ENCODE data around the gene SRSF1.

The SRSF1 gene

DNA sequence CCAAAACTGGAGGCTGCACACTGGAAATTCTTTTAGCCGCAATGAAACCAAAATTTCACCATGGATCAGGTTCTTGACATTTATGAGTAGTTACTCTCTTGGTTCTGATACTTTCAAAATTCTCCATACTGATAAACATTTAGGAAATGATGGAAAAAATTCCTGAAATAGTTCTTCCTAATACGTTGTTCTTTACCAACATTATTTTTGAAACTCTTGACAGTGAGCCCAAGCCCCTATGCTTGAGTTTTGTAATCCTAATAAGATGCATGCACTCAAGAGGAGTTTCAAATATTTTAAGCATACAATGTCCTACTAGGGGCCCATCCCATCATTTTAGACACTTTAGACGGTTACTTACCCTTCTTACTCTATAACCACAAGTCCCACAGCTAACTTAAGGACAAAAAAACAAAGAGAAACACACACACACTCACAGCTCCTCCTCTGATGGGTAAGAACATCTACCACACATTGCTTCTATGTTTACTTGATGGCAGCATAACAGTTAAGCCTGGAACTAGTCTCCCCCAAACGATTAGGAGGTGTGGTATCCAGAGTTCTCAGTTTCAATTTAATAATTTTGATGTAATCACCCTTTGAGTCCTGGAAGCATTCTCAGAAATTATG lies 22.7 kb downstream of the SRSF1 start:
- TF ChIP-seq L3MBTL2 (conservative IDR thresholded peaks at IDR 0.05) (no peak), TARDBP (IDR thresholded peaks at IDR 0.05) (no peak), LEF1 (IDR thresholded peaks at IDR 0.05; ENCODE audit: borderline replicate concordance) (no peak), ELF4 (IDR thresholded peaks at IDR 0.05) (no peak), ZNF384 (IDR thresholded peaks at IDR 0.05) (no peak), HDGF (IDR thresholded peaks at IDR 0.05; ENCODE audit: borderline replicate concordance) (no peak), SP1 (IDR thresholded peaks at IDR 0.05) (no peak), FOXA1 (IDR thresholded peaks at IDR 0.05) (no peak), NFRKB (IDR thresholded peaks at IDR 0.05) (no peak), FOXK2 (IDR thresholded peaks at IDR 0.05) (no peak)
- TF ChIP-seq, protein P1, sequence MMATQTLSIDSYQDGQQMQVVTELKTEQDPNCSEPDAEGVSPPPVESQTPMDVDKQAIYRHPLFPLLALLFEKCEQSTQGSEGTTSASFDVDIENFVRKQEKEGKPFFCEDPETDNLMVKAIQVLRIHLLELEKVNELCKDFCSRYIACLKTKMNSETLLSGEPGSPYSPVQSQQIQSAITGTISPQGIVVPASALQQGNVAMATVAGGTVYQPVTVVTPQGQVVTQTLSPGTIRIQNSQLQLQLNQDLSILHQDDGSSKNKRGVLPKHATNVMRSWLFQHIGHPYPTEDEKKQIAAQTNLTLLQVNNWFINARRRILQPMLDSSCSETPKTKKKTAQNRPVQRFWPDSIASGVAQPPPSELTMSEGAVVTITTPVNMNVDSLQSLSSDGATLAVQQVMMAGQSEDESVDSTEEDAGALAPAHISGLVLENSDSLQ (IDR thresholded peaks at IDR 0.05) = no peak
- DNase-seq (ENCODE audit: extremely low spot score) = no peak
- POLR2A ChIA-PET = interaction anchor here (0.9 kb wide), 1 partner anchor 32 kb away, joined by 3 read pairs; no protein-coding TSS in a partner anchor
- CTCF ChIA-PET = interaction anchor here (0.9 kb wide), 1 partner anchor 16 kb away, joined by 3 read pairs; no protein-coding TSS in a partner anchor

DNA sequence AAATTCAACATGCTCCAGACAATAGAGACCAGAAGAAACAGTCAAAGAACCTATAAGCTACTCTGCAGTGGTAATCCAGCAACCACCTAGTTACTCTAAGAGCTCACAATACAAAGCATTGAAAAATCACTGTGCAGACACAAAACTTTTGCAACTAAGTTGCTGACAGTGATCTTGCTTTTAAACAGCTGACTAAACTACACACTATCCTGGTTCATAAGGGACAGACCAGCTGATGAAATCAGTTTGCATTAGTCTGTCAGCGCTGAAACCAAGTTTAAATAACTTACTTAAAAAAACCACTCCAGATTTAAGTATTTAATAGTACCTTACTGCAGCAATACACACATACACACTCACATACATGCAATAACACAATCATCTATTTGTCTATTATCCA lies 23.6 kb downstream of the SRSF1 start:
- no peak for DNase-seq (ENCODE audit: extremely low spot score)
- ChIA-PET POLR2A (interaction anchor here (1.0 kb wide), 1 partner anchor 133 kb away, joined by 3 read pairs; no protein-coding TSS in a partner anchor), CTCF (no interaction called here)
- TF ChIP-seq, protein P1 (IDR thresholded peaks at IDR 0.05) = no peak
- TF ChIP-seq LEF1 (IDR thresholded peaks at IDR 0.05; ENCODE audit: borderline replicate concordance) (no peak), SP1 (IDR thresholded peaks at IDR 0.05) (no peak), FOXM1 (IDR thresholded peaks at IDR 0.05; ENCODE audit: borderline replicate concordance) (no peak), BHLHE40 (IDR thresholded peaks at IDR 0.05; ENCODE audit: borderline replicate concordance) (no peak), ZNF384 (IDR thresholded peaks at IDR 0.05) (no peak), CTBP1 (IDR thresholded peaks at IDR 0.05; ENCODE audit: borderline replicate concordance) (no peak), TARDBP (IDR thresholded peaks at IDR 0.05) (no peak), FOXA1 (IDR thresholded peaks at IDR 0.05) (no peak), ARNT (IDR thresholded peaks at IDR 0.05) (no peak), ELF4 (IDR thresholded peaks at IDR 0.05) (no peak), SUZ12 (IDR thresholded peaks at IDR 0.05) (no peak), L3MBTL2 (conservative IDR thresholded peaks at IDR 0.05) (no peak), HDGF (IDR thresholded peaks at IDR 0.05; ENCODE audit: borderline replicate concordance) (no peak), NFRKB (IDR thresholded peaks at IDR 0.05) (no peak), FOXK2 (IDR thresholded peaks at IDR 0.05) (no peak)

DNA sequence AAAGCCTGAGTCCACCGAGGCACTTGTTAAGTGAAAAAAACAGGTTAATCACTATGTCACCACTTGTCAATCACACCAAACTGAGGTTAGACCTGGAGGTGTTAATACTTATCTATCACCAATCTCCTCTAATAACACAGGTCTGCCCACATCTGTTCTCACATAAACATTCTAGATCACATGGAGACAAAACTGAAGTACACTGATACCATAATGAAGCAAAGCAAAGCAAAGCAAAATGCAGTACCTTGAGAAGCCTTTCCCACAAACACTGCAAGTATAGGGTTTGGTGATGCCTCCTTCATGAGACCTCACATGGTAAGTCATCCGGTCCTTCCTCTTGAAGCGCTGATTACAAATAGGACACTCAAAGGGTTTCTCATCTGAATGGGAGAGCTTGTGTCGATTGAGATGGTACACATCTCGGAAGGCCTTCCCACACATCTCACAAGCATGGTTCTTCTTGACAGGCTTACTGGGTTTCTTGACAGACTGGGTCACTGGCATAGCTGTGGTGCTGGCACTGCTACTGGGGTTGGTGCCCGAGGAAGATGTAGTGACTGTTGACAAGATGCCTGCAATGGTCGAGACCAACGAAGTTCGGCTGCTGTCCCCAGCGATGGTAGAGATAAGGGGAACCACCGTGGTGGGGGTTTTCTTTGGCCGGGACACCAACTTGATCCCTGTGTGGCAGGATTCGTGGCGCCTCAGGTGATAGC lies 24.4 kb downstream of the SRSF1 start:
- TF ChIP-seq SUZ12 (IDR thresholded peaks at IDR 0.05) (no peak), FOXK2 (IDR thresholded peaks at IDR 0.05) (no peak)
- POLR2A ChIA-PET = interaction anchor here (1.0 kb wide), 1 partner anchor 132 kb away, joined by 3 read pairs; no protein-coding TSS in a partner anchor
- DNase-seq (ENCODE audit: extremely low spot score) = no peak
- CTCF ChIA-PET = no interaction called here

DNA sequence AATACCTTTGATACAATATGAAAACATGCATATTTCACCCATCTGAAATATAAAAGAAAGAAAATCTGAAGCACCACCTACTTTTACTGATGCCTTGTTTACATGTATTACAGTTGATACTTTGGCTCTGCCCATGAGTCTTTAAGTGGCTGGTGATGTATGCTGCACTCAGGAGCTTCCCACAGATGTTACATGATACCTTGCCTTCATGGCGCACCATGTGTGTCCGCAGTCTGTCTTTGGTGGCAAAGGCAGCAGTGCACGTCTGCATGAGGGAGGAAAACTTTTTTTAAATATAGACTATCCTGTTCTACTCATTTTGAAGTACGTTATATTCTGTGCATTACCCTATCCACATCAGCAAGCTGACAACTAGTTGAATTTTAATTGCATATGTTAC lies 26.5 kb downstream of the SRSF1 start:
- no peak for DNase-seq (ENCODE audit: extremely low spot score)
- ChIA-PET POLR2A (interaction anchor here (1.0 to 2.0 kb wide), 2 partner anchors 28 to 30 kb away, joined by 3 to 4 read pairs; no protein-coding TSS in a partner anchor), CTCF (interaction anchor here (1.0 kb wide), 1 partner anchor 30 kb away, joined by 3 read pairs; no protein-coding TSS in a partner anchor)
- TF ChIP-seq L3MBTL2 (conservative IDR thresholded peaks at IDR 0.05) (no peak), FOXM1 (IDR thresholded peaks at IDR 0.05; ENCODE audit: borderline replicate concordance) (no peak), BHLHE40 (IDR thresholded peaks at IDR 0.05; ENCODE audit: borderline replicate concordance) (no peak), LEF1 (IDR thresholded peaks at IDR 0.05; ENCODE audit: borderline replicate concordance) (no peak), CTBP1 (IDR thresholded peaks at IDR 0.05; ENCODE audit: borderline replicate concordance) (no peak), FOXA1 (IDR thresholded peaks at IDR 0.05) (no peak), FOXK2 (IDR thresholded peaks at IDR 0.05) (no peak), ZNF384 (IDR thresholded peaks at IDR 0.05) (no peak), HDGF (IDR thresholded peaks at IDR 0.05; ENCODE audit: borderline replicate concordance) (no peak), ELF4 (IDR thresholded peaks at IDR 0.05) (no peak), TARDBP (IDR thresholded peaks at IDR 0.05) (no peak), SUZ12 (IDR thresholded peaks at IDR 0.05) (no peak), SP1 (IDR thresholded peaks at IDR 0.05) (no peak), ARNT (IDR thresholded peaks at IDR 0.05) (no peak), NFRKB (IDR thresholded peaks at IDR 0.05) (no peak)
- TF ChIP-seq, protein P1 (IDR thresholded peaks at IDR 0.05) = no peak

DNA sequence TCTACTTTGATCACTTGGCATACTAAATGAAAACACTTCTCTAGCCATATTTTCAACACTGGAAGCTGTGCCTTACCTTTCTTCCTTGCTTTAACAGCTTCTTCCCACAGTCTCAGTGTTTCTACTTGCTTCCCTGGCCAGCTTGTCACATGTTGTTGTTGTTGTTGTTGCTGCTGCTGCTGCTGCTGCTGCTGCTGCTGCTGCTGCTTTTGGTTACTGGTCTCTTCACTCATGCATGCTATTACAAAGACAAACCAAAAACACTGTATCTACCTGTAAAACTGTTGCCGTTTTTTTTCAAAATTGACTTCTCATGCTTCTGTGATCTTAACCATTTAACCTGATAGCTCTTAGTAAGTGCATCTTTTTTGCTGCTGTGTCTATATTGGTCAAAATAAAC lies 28.0 kb downstream of the SRSF1 start:
- CTCF ChIA-PET = interaction anchor here (0.6 kb wide), 1 partner anchor 111 kb away, joined by 3 read pairs; no protein-coding TSS in a partner anchor
- TF ChIP-seq, protein P1 (IDR thresholded peaks at IDR 0.05) = no peak
- no peak for TF ChIP-seq SUZ12 (IDR thresholded peaks at IDR 0.05)
- no peak for TF ChIP-seq ZNF384 (IDR thresholded peaks at IDR 0.05)
- no peak for TF ChIP-seq FOXA1 (IDR thresholded peaks at IDR 0.05)
- no peak for TF ChIP-seq LEF1 (IDR thresholded peaks at IDR 0.05; ENCODE audit: borderline replicate concordance)
- TF ChIP-seq FOXK2 (IDR thresholded peaks at IDR 0.05) = no peak
- TF ChIP-seq HDGF (IDR thresholded peaks at IDR 0.05; ENCODE audit: borderline replicate concordance) = no peak
- TF ChIP-seq NFRKB (IDR thresholded peaks at IDR 0.05) = no peak
- no peak for TF ChIP-seq L3MBTL2 (conservative IDR thresholded peaks at IDR 0.05)
- TF ChIP-seq ARNT (IDR thresholded peaks at IDR 0.05) = no peak
- TF ChIP-seq SP1 (IDR thresholded peaks at IDR 0.05) = no peak
- TF ChIP-seq FOXM1 (IDR thresholded peaks at IDR 0.05; ENCODE audit: borderline replicate concordance) = no peak
- no peak for TF ChIP-seq BHLHE40 (IDR thresholded peaks at IDR 0.05; ENCODE audit: borderline replicate concordance)
- TF ChIP-seq ELF4 (IDR thresholded peaks at IDR 0.05) = no peak
- no peak for TF ChIP-seq TARDBP (IDR thresholded peaks at IDR 0.05)
- no peak for TF ChIP-seq CTBP1 (IDR thresholded peaks at IDR 0.05; ENCODE audit: borderline replicate concordance)
- no peak for DNase-seq (ENCODE audit: extremely low spot score)
- POLR2A ChIA-PET = no interaction called here

Measured in HEK293T (cell line).